ENCODE measurements around the gene TMEM41B.
A peak's percentile ranks its signal among the peaks of the same experiment; 100 is the strongest.
"Not testable (repeated sequence)": the region's sequence is repeated elsewhere in the genome, so short reads cannot be mapped to it uniquely, and the experiment has no call there.

TMEM41B gene

GRCh38 chr11:9265211-9266131 lies 48.9 kb downstream of the TMEM41B start, which contains the start of gene DENND5A:
Gene DENND5A (minus strand): TSS chr11:9265350. CDS start chr11:9265069, 281 bp downstream.
- TF ChIP-seq CTCF (IDR thresholded peaks at IDR 0.05; ENCODE audit: low read depth, low read length): no peak
- in situ Hi-C loops (cut with HindIII; ENCODE audit: low sequenced_read_pairs): no loop called here
- DNase-seq (ENCODE audit: low read depth, low spot score): peak; percentile 90
- H3K4me3 ChIP-seq (ENCODE audit: low read depth, low read length): peak within 1 kb of the TSS; percentile 62

- TF ChIP-seq CTCF (IDR thresholded peaks at IDR 0.05; ENCODE audit: low read depth, low read length): no peak
- in situ Hi-C loops (cut with HindIII; ENCODE audit: low sequenced_read_pairs): no loop called here
- peak; percentile 86 for DNase-seq (ENCODE audit: low read depth, low spot score)
- peak overlapping the region; percentile 62 for H3K4me3 ChIP-seq (ENCODE audit: low read depth, low read length)
These were observed 49.8 kb downstream of the TMEM41B start for GRCh38 chr11:9264316-9265210.

- DNase-seq (ENCODE audit: low read depth, low spot score): no peak
- in situ Hi-C loops (cut with HindIII; ENCODE audit: low sequenced_read_pairs): no loop called here
- peak overlapping the region; percentile 62 for H3K4me3 ChIP-seq (ENCODE audit: low read depth, low read length)
- TF ChIP-seq CTCF (IDR thresholded peaks at IDR 0.05; ENCODE audit: low read depth, low read length): no peak
These were observed 50.5 kb downstream of the TMEM41B start for GRCh38 chr11:9263840-9264315.

DNA sequence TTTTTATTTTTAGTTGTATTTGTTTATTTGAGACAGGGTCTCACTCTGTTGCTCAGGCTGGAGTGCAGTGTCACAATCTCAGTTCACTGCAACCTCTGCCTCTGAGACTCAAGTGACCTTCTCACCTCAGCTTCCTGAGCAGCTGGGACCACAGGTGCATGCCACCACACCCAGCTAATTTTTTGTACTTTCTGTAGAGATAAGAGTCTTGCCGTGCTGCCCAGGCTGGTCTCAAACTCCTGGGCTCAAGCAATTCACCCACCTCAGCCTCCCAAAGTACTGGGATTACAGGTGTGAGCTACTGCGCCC lies 53.6 kb downstream of the TMEM41B start:
- DNase-seq (ENCODE audit: low read depth, low spot score); in situ Hi-C loops (cut with HindIII; ENCODE audit: low sequenced_read_pairs); H3K4me3 ChIP-seq (ENCODE audit: low read depth, low read length): not testable (repeated sequence)

DNA sequence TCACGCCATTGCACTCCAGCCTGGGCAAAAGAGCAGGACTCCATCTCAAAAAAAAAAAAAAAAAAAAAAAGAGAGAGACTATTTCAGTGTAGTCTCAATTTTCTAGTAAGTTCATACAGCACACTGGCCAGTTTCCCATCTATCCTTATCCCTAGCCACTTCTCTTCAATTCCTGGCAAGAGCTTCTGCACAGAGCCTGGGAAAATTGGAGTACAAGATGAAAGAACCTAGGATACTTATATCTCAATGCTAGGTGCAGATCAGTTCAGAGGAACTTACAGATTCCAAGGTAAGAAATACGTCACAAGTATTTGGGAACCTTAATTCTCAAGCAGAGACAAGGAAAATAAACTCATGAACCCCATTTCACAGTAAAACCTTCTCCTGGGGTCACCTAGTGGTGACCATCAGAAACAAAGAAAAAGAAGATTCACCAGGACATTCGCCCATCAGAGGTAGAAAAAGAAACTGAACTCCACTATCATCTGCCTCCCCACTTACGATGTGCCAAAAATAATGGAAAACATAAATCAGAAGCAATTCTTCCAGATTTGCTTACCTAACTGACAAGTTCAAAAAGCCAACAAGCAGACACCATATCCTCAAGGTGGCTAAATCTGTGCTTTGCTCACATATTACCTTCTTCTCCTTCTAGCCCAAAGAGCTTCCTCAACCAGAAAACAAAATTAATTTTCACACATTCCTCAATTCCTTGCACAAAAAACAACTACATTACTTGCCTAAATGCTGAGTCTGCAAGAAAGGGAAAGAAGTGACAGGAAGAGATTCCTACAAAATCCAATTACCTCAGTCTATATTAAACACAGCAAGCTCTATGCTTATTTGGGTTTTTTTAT lies 54.2 kb downstream of the TMEM41B start:
- peak; percentile 27 for TF ChIP-seq CTCF (IDR thresholded peaks at IDR 0.05; ENCODE audit: low read depth, low read length)
- no peak for DNase-seq (ENCODE audit: low read depth, low spot score)
- H3K4me3 ChIP-seq (ENCODE audit: low read depth, low read length): no peak overlapping the region
- in situ Hi-C loops (cut with HindIII; ENCODE audit: low sequenced_read_pairs): no loop called here

DNA sequence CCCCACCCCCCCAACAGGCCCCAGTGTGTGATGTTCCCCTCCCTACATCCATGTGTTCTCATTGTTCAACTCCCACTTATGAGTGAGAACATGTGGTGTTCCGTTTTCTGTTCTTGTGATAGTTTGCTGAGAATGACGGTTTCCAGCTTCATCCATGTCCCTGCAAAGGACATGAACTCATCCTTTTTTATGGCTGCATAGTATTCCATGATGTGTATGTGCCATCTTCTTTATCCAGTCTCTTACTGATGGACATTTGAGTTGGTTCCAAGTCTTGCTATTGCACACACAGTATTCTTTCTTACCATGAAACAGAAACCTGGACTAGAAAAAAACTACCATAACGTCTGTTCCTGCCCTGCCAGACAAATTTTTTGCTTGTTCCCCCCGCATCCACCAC lies 56.1 kb downstream of the TMEM41B start:
- H3K4me3 ChIP-seq (ENCODE audit: low read depth, low read length); in situ Hi-C loops (cut with HindIII; ENCODE audit: low sequenced_read_pairs); DNase-seq (ENCODE audit: low read depth, low spot score): not testable (repeated sequence)

GRCh38 chr11:9254416-9254815 lies 60.0 kb downstream of the TMEM41B start:
- DNase-seq (ENCODE audit: low read depth, low spot score): no peak
- in situ Hi-C loops (cut with HindIII; ENCODE audit: low sequenced_read_pairs): no loop called here
- H3K4me3 ChIP-seq (ENCODE audit: low read depth, low read length): no peak overlapping the region

More at GRCh38 chr11:9254416-9254815, 60.0 kb downstream of the TMEM41B start:
- TF ChIP-seq CTCF (IDR thresholded peaks at IDR 0.05; ENCODE audit: low read depth, low read length): no peak

Data from astrocyte of the spinal cord (primary cell).